K562 (cell line): ENCODE results near the gene IPPK. TPM values are rescaled to one million over a fixed set of nuclear protein-coding genes. Genes with fewer than 3 reads are reported as not detected.

Experiments used
- ATAC-seq: fragments of 200-7000 bp; cut with Tn5 transposase; 3 replicates; pipeline ENCODE4 v1.9.1; 2020; ENCODE audit warnings: moderate library complexity
- BruUV-seq: library from RNA; stranded (reverse); fragments of 400-500 nt; replicated peaks from 2 replicates; lab custom pipeline; 2021; lab: Mats Ljungman, UMichigan
- CTCF ChIA-PET: fragments of 300-600 bp; formaldehyde crosslinking; extraction: SDS; loops from one replicate; lab custom pipeline; 2021; ENCODE audit warnings: low intra/inter-chr PET ratio; lab: Yijun Ruan, JAX
- POLR2A ChIA-PET: fragments of 300-600, 350-650 bp; sonication (Branson Sonifier 250); formaldehyde crosslinking; extraction: SDS; loops from one replicate; lab custom pipeline; 2021; ENCODE audit warnings: antibody characterized with exemption, inconsistent platforms; lab: Yijun Ruan, JAX
- DNase-seq, 4 experiments: peaks; one replicate each; pipeline versions ENCODE4 v3.0.0 to v3.0.0-alpha.2; 2011 to 2018; ENCODE audit warnings: low spot score in 3 of 4, mixed read lengths in 3 of 4; ENCODE audit errors: extremely low read depth in 1 of 4
- FAIRE-seq: peaks from 2 replicates; lab custom pipeline; 2011; peaks lifted over from hg19 to GRCh38; lab: Jason Lieb, UNC
- H2AFZ ChIP-seq: 2 replicates; pipeline ENCODE4 v1.6.0; 2011; ENCODE audit warnings: low read depth, low read length, control low read depth, inconsistent platforms
- H3K27ac ChIP-seq: fragments of 200-600 bp; 3 replicates; pipeline ENCODE4 v1.8.0; 2011; ENCODE audit warnings: low read depth, mild to moderate bottlenecking, control low read depth, inconsistent platforms, low read length, moderate library complexity, mixed read lengths; ENCODE audit errors: extremely low read depth
- H3K27me3 ChIP-seq, 2 experiments: fragments of 300-600 bp in 1 of 2; 2 replicates in 1 of 2; 3 replicates in 1 of 2; pipeline versions ENCODE4 v1.6.0 to v1.8.0; 2011; ENCODE audit warnings: inconsistent platforms in 2 of 2, low read length in 2 of 2, mild to moderate bottlenecking in 1 of 2, mixed read lengths in 1 of 2, moderate library complexity in 1 of 2; ENCODE audit not compliant: control insufficient read depth in 2 of 2, insufficient read depth in 2 of 2
- H3K36me3 ChIP-seq: fragments of 300-600 bp; 3 replicates; pipeline ENCODE4 v1.8.0; 2011; ENCODE audit warnings: mild to moderate bottlenecking, low read length, inconsistent platforms; ENCODE audit not compliant: control insufficient read depth, insufficient read depth
- H3K4me1 ChIP-seq, 2 experiments: fragments of 200-600 bp in 1 of 2; replicated peaks in 1 of 2; 2 replicates in 1 of 2; 3 replicates in 1 of 2; pipeline versions ENCODE4 v1.5.1 to v1.8.0; 2011; ENCODE audit warnings: inconsistent platforms in 2 of 2, low read length in 2 of 2, mild to moderate bottlenecking in 1 of 2, mixed read lengths in 1 of 2, moderate library complexity in 1 of 2; ENCODE audit not compliant: control insufficient read depth in 2 of 2, insufficient read depth in 2 of 2
- H3K4me2 ChIP-seq: 2 replicates; pipeline ENCODE4 v1.6.1; 2011; ENCODE audit warnings: low read length, control low read depth, inconsistent platforms, mixed read lengths; ENCODE audit not compliant: insufficient read depth
- H3K4me3 ChIP-seq: fragments of 200-600 bp; sonication (generic), shearing (Covaris generic); 2 replicates; pipeline ENCODE4 v1.5.1; 2016; ENCODE audit warnings: control low read depth, inconsistent platforms
- H3K79me2 ChIP-seq: fragments of 200-600 bp; 3 replicates; pipeline ENCODE4 v1.8.0; 2011; ENCODE audit warnings: low read length, inconsistent platforms; ENCODE audit not compliant: control insufficient read depth, insufficient read depth
- H3K9ac ChIP-seq, 2 experiments: 2 replicates each; pipeline versions ENCODE4 v1.6.0 to v1.6.1; 2011; ENCODE audit warnings: low read depth in 2 of 2, low read length in 2 of 2, control low read depth in 1 of 2, inconsistent platforms in 1 of 2, mild to moderate bottlenecking in 1 of 2, mixed read lengths in 1 of 2; ENCODE audit not compliant: insufficient read depth in 1 of 2
- H3K9me1 ChIP-seq: one replicate; pipeline ENCODE4 v1.6.0; 2011; ENCODE audit warnings: inconsistent platforms, mild to moderate bottlenecking, low read length, moderate library complexity; ENCODE audit not compliant: control insufficient read depth, insufficient read depth
- H3K9me3 ChIP-seq: replicated peaks from 2 replicates; pipeline ENCODE4 v1.5.1; 2011; ENCODE audit warnings: low read depth, low read length, inconsistent platforms; ENCODE audit not compliant: control insufficient read depth, insufficient read depth
- H4K20me1 ChIP-seq: replicated peaks from 2 replicates; pipeline ENCODE4 v1.6.1; 2011; ENCODE audit warnings: low read length, inconsistent platforms, mixed read lengths; ENCODE audit not compliant: control insufficient read depth, insufficient read depth
- C11orf30 ChIP-seq: fragments of 450-650 bp; IDR thresholded peaks from 2 replicates; pipeline ENCODE4 v1.6.1; 2016; ENCODE audit warnings: low read depth, mild to moderate bottlenecking
- EP300 ChIP-seq: IDR thresholded peaks from 2 replicates; pipeline ENCODE4 v1.6.1; 2012; ENCODE audit warnings: low read length, improper control_type of control experiment
- ESRRA ChIP-seq: fragments of 450-650 bp; IDR thresholded peaks from 2 replicates; pipeline ENCODE4 v1.6.1; 2014; ENCODE audit warnings: low read depth, mild to moderate bottlenecking, moderate library complexity, borderline replicate concordance
- ILF3 ChIP-seq: fragments of 450-650 bp; IDR thresholded peaks from 2 replicates; pipeline ENCODE4 v1.6.1; 2018; ENCODE audit warnings: antibody characterized with exemption, mild to moderate bottlenecking, moderate library complexity, borderline replicate concordance
- NR1H2 ChIP-seq: sonication (generic); formaldehyde crosslinking; IDR thresholded peaks from 2 replicates; pipeline ENCODE4 v1.4.0; 2020; ENCODE audit warnings: mild to moderate bottlenecking, missing genetic modification reagents
- NR2C1 ChIP-seq, 2 experiments: fragments of 450-650 bp; IDR thresholded peaks; 2 replicates each; pipeline ENCODE4 v1.6.1; 2017; ENCODE audit warnings: mild to moderate bottlenecking in 2 of 2, antibody characterized with exemption in 1 of 2, inconsistent platforms in 1 of 2, missing compliant biosample characterization in 1 of 2, missing genetic modification characterization in 1 of 2
- SETDB1 ChIP-seq: IDR thresholded peaks from one replicate; pipeline ENCODE4 v1.6.1; 2012; ENCODE audit warnings: low read length, control low read depth, inconsistent platforms
- TAF9B ChIP-seq: fragments of 450-650 bp; IDR thresholded peaks from 2 replicates; pipeline ENCODE4 v1.6.1; 2018; ENCODE audit warnings: mild to moderate bottlenecking; ENCODE audit not compliant: partially characterized antibody
- ZKSCAN8 ChIP-seq: fragments of 200-800 bp; sonication (Bioruptor generic); IDR thresholded peaks from 2 replicates; pipeline ENCODE4 v1.6.1; 2016; ENCODE audit warnings: missing genetic modification characterization, missing compliant biosample characterization
- ZNF165 ChIP-seq: fragments of 250-450 bp; sonication (Bioruptor Pico); IDR thresholded peaks from 2 replicates; pipeline ENCODE4 v1.4.0; 2020; ENCODE audit warnings: borderline replicate concordance
- ZNF740 ChIP-seq, 3 experiments: fragments of 200-800 bp in 1 of 3; sonication (Bioruptor generic) in 1 of 3; sonication (generic) in 1 of 3; formaldehyde crosslinking in 1 of 3; IDR thresholded peaks; 2 replicates each; pipeline versions ENCODE4 v1.6.1 to v1.8.0; 2016 to 2022; ENCODE audit warnings: mild to moderate bottlenecking in 2 of 3, missing compliant biosample characterization in 2 of 3, missing genetic modification characterization in 2 of 3, missing genetic modification reagents in 1 of 3
- WGBS: fragments of 100-300 bp; shearing (Covaris generic); methylation state at CpG from one replicate; pipeline ENCODE4 v1.1.6; 2016; ENCODE audit warnings: low coverage, mixed read lengths; ENCODE audit not compliant: insufficient coverage; ENCODE audit errors: missing lambda C conversion rate; 5-methylcytosine and 5-hydroxymethylcytosine counted together
- in situ Hi-C: fragments of 300-500 bp; cut with MboI; formaldehyde crosslinking; loops from 4 replicates; pipeline ENCODE4 v1.15.0; 2018; ENCODE audit warnings: inconsistent platforms, mixed read lengths
- intact Hi-C: fragments of 100-400 bp; cut with micrococcal nuclease; formaldehyde crosslinking; loops from 2 replicates; pipeline ENCODE4 v1.14.2; 2022
- polyA plus RNA-seq, 8 experiments: library from polyadenylated mRNA; depleted of rRNA in 4 of 8; stranded (reverse) in 5 of 8; unstranded in 3 of 8; fragments of >200 nt; fragmentation: Nextera tagmentation in 2 of 8; fragmentation: Illumina TruSeq in 1 of 8; extraction: Ambion mirVana in 2 of 8; extraction: Trizol in 1 of 8; gene quantifications; 2 replicates each; pipeline versions ENCODE4 v1.2.1 to v1.2.3, GENCODE V29; 2011 to 2014; ENCODE audit warnings: inconsistent platforms in 1 of 8, missing spikeins in 1 of 8
- total RNA-seq, 7 experiments: library from RNA; depleted of rRNA in 6 of 7; stranded (reverse); fragments of >200 nt in 6 of 7; fragmentation: Illumina TruSeq in 2 of 7; extraction: Trizol in 2 of 7; gene quantifications; 2 replicates each; pipeline versions ENCODE4 v1.2.1 to v1.2.3, GENCODE V29; 2011 to 2021; ENCODE audit warnings: low replicate concordance in 1 of 7
- TF ChIP-seq, protein P1 (sequence below): sonication (generic); formaldehyde crosslinking; IDR thresholded peaks from 2 replicates; pipeline ENCODE4 v1.8.0; 2022; ENCODE audit warnings: missing genetic modification reagents, mild to moderate bottlenecking, borderline replicate concordance
- TF ChIP-seq, protein P2 (sequence below): fragments of 250-450 bp; sonication (Bioruptor Pico); IDR thresholded peaks from 2 replicates; pipeline ENCODE4 v1.4.0; 2020; ENCODE audit warnings: borderline replicate concordance
- TF ChIP-seq, protein P3 (sequence below): fragments of 250-450 bp; sonication (Bioruptor Pico); IDR thresholded peaks from 2 replicates; pipeline ENCODE4 v1.4.0; 2020; ENCODE audit warnings: mild to moderate bottlenecking, moderate library complexity, borderline replicate concordance

The IPPK gene
- total and polyA plus RNA-seq, 9 of the 15 experiments (the other 6 are each of a cell fraction or from before 2014, with no cell fraction given) = 3.1 to 22.2 (median 11.2) TPM

DNA sequence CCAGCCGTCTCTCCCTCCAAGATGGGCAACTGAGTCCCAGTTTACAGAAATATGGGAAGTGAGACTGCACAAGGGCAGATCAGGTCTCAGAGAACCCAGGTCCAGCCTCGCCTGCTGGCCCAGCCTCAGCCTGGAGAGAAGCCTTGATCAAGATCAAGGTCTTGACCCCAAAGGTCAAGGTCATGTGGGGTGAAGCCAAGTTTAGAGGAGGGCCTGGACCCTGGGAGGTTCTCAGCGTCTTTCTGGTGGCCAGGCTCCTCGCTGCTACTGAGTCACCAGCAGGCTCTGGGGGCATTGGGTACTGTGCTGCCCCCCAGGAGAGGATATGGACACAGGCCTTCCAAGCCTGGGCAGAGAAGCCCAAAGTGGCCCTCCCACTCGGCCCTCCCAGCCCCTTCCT, 8.8 kb downstream of the IPPK start:
- Histone ChIP-seq H4K20me1 (peaks cover 19% of the 10 kb centered on the region), H3K27ac (no peak overlapping the region), H3K9ac (peak overlapping the region in 1 of 2 experiments; percentile 6; a peak in 1 of 4 replicates), H3K36me3 (peaks cover 61% of the 10 kb centered on the region), H3K9me3 (no peaks in the 10 kb centered on the region), H2AFZ (no peak overlapping the region), H3K27me3 (no peaks in the 10 kb centered on the region), H3K4me2 (no peak overlapping the region), H3K79me2 (peaks cover 64% of the 10 kb centered on the region), H3K9me1 (no peaks in the 10 kb centered on the region), H3K4me1 (peaks cover 0 to 20% of the 10 kb centered on the region in 2 experiments; a peak in 3 of 5 replicates), H3K4me3 (no peak overlapping the region)
- ChIA-PET POLR2A (interaction anchor here (0.8 kb wide), 1 partner anchor 13 kb away, joined by 4 read pairs; no protein-coding TSS in a partner anchor), CTCF (no interaction called here)
- DNase-seq (no peak), ATAC-seq (no peak), FAIRE-seq (no peak)
- in situ Hi-C loops (no loop called here), intact Hi-C loops (no loop called here)
- no TSS peak for BruUV-seq
- WGBS = 76% methylated on average over 5 of the region's 5 CpGs
- TF ChIP-seq ESRRA = peak; percentile 83
- no peak for TF ChIP-seq EP300
- TF ChIP-seq SETDB1 = no peak
- TF ChIP-seq ZNF740 (CRISPR knock-in tag; IDR thresholded peaks at IDR 0.05) = no peak
- TF ChIP-seq ZNF740 (tag; IDR thresholded peaks at IDR 0.05) = no peak
- TF ChIP-seq, protein P1, sequence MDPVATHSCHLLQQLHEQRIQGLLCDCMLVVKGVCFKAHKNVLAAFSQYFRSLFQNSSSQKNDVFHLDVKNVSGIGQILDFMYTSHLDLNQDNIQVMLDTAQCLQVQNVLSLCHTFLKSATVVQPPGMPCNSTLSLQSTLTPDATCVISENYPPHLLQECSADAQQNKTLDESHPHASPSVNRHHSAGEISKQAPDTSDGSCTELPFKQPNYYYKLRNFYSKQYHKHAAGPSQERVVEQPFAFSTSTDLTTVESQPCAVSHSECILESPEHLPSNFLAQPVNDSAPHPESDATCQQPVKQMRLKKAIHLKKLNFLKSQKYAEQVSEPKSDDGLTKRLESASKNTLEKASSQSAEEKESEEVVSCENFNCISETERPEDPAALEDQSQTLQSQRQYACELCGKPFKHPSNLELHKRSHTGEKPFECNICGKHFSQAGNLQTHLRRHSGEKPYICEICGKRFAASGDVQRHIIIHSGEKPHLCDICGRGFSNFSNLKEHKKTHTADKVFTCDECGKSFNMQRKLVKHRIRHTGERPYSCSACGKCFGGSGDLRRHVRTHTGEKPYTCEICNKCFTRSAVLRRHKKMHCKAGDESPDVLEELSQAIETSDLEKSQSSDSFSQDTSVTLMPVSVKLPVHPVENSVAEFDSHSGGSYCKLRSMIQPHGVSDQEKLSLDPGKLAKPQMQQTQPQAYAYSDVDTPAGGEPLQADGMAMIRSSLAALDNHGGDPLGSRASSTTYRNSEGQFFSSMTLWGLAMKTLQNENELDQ (CRISPR knock-in tag) = no peak
- no peak for TF ChIP-seq ZNF165 (CRISPR knock-in tag)
- TF ChIP-seq NR2C1 (IDR thresholded peaks at IDR 0.05) = no peak; the same call in 1 of the 2 replicates
- 0 out of 2 replicates have a peak, but pooled peaks have one; percentile 40 for TF ChIP-seq NR2C1 (tag; IDR thresholded peaks at IDR 0.05)
- TF ChIP-seq ILF3 = no peak
- TF ChIP-seq, protein P2, sequence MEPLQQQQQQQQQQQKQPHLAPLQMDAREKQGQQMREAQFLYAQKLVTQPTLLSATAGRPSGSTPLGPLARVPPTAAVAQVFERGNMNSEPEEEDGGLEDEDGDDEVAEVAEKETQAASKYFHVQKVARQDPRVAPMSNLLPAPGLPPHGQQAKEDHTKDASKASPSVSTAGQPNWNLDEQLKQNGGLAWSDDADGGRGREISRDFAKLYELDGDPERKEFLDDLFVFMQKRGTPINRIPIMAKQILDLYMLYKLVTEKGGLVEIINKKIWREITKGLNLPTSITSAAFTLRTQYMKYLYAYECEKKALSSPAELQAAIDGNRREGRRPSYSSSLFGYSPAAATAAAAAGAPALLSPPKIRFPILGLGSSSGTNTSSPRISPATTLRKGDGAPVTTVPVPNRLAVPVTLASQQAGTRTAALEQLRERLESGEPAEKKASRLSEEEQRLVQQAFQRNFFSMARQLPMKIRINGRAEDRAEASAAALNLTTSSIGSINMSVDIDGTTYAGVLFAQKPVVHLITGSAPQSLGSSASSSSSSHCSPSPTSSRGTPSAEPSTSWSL (CRISPR knock-in tag) = no peak
- no peak for TF ChIP-seq TAF9B
- no peak for TF ChIP-seq C11orf30
- no peak for TF ChIP-seq NR1H2 (CRISPR knock-in tag)
- TF ChIP-seq ZKSCAN8 (CRISPR knock-in tag) = no peak
- TF ChIP-seq, protein P3, sequence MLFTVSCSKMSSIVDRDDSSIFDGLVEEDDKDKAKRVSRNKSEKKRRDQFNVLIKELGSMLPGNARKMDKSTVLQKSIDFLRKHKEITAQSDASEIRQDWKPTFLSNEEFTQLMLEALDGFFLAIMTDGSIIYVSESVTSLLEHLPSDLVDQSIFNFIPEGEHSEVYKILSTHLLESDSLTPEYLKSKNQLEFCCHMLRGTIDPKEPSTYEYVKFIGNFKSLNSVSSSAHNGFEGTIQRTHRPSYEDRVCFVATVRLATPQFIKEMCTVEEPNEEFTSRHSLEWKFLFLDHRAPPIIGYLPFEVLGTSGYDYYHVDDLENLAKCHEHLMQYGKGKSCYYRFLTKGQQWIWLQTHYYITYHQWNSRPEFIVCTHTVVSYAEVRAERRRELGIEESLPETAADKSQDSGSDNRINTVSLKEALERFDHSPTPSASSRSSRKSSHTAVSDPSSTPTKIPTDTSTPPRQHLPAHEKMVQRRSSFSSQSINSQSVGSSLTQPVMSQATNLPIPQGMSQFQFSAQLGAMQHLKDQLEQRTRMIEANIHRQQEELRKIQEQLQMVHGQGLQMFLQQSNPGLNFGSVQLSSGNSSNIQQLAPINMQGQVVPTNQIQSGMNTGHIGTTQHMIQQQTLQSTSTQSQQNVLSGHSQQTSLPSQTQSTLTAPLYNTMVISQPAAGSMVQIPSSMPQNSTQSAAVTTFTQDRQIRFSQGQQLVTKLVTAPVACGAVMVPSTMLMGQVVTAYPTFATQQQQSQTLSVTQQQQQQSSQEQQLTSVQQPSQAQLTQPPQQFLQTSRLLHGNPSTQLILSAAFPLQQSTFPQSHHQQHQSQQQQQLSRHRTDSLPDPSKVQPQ (CRISPR knock-in tag) = no peak
